COR-L47 (cell line): ENCODE data around the gene CRIP1.

Experiments used
- DNase-seq: peaks from one replicate; lab custom pipeline; 2025; lab: John Stamatoyannopoulos, UW

The CRIP1 gene

GRCh38 chr14:105507247-105507646, 20.6 kb downstream of the CRIP1 start:
- no peak for DNase-seq

GRCh38 chr14:105508069-105508468, 21.4 kb downstream of the CRIP1 start:
- no peak for DNase-seq

GRCh38 chr14:105508601-105509000, 21.9 kb downstream of the CRIP1 start:
- no peak for DNase-seq

GRCh38 chr14:105517096-105517495, 30.4 kb downstream of the CRIP1 start:
- no peak for DNase-seq

GRCh38 chr14:105519946-105520698, 33.4 kb downstream of the CRIP1 start:
- DNase-seq: no peak

GRCh38 chr14:105525326-105525725, 38.6 kb downstream of the CRIP1 start:
- DNase-seq: no peak

GRCh38 chr14:105525861-105526775, 39.4 kb downstream of the CRIP1 start, which contains the start of gene TMEM121:
TSS of gene TMEM121 (plus strand) at chr14:105526583. CDS start at chr14:105528835, 2,252 bp downstream.
- DNase-seq: peak; percentile 27

- no peak for DNase-seq
Observed at GRCh38 chr14:105526776-105527380, 40.2 kb downstream of the CRIP1 start.

- no peak for DNase-seq
Observed at GRCh38 chr14:105527381-105527825, 40.7 kb downstream of the CRIP1 start.

GRCh38 chr14:105527826-105528585, 41.3 kb downstream of the CRIP1 start:
- DNase-seq: peak; percentile 78

GRCh38 chr14:105528586-105529318, 42.1 kb downstream of the CRIP1 start:
- no peak for DNase-seq

GRCh38 chr14:105529319-105529568, 42.6 kb downstream of the CRIP1 start:
- no peak for DNase-seq

- DNase-seq: no peak
Observed at GRCh38 chr14:105529569-105530284, 43.0 kb downstream of the CRIP1 start.

GRCh38 chr14:105530285-105531087, 43.8 kb downstream of the CRIP1 start:
- no peak for DNase-seq

- no peak for DNase-seq
Observed at GRCh38 chr14:105531088-105531893, 44.6 kb downstream of the CRIP1 start.

- DNase-seq: no peak
Observed at GRCh38 chr14:105531894-105532623, 45.4 kb downstream of the CRIP1 start.

GRCh38 chr14:105532735-105533141, 46.1 kb downstream of the CRIP1 start:
- DNase-seq: no peak

- no peak for DNase-seq
Observed at GRCh38 chr14:105533391-105533790, 46.7 kb downstream of the CRIP1 start.
